HUES6 (cell line): ENCODE results near the gene PXN.

Experiments
- H3K27ac ChIP-seq: 2 replicates; pipeline ENCODE4 v1.7.0; 2013; ENCODE audit warnings: low read depth, mild to moderate bottlenecking, low read length, inconsistent platforms
- H3K27me3 ChIP-seq: 2 replicates; pipeline ENCODE4 v1.6.1; 2013; ENCODE audit warnings: low read length; ENCODE audit not compliant: control insufficient read depth, insufficient read depth
- H3K36me3 ChIP-seq: 2 replicates; pipeline ENCODE4 v1.6.1; 2013; ENCODE audit warnings: low read length; ENCODE audit not compliant: control insufficient read depth, insufficient read depth
- H3K4me1 ChIP-seq: 2 replicates; pipeline ENCODE4 v1.6.1; 2013; ENCODE audit warnings: low read length; ENCODE audit not compliant: control insufficient read depth, insufficient read depth
- H3K4me3 ChIP-seq: 2 replicates; pipeline ENCODE4 v1.5.1; 2013; ENCODE audit warnings: low read depth, low read length
- H3K9ac ChIP-seq: one replicate; pipeline ENCODE4 v1.6.1; 2013; ENCODE audit warnings: mild to moderate bottlenecking, low read length
- H3K9me3 ChIP-seq: 2 replicates; pipeline ENCODE4 v1.6.1; 2013; ENCODE audit warnings: low read depth, low read length; ENCODE audit not compliant: control insufficient read depth, insufficient read depth

Gene PXN

GRCh38 chr12:120222288-120222832, 43.2 kb downstream of the PXN start:
- no peak overlapping the region for H3K9ac ChIP-seq
- H3K27me3 ChIP-seq: no peaks in the 10 kb centered on the region
- no peak overlapping the region for H3K4me3 ChIP-seq
- peaks cover 22% of the 10 kb centered on the region for H3K4me1 ChIP-seq
- no peak overlapping the region for H3K27ac ChIP-seq
- peaks cover 87% of the 10 kb centered on the region for H3K36me3 ChIP-seq
- H3K9me3 ChIP-seq: no peaks in the 10 kb centered on the region

DNA sequence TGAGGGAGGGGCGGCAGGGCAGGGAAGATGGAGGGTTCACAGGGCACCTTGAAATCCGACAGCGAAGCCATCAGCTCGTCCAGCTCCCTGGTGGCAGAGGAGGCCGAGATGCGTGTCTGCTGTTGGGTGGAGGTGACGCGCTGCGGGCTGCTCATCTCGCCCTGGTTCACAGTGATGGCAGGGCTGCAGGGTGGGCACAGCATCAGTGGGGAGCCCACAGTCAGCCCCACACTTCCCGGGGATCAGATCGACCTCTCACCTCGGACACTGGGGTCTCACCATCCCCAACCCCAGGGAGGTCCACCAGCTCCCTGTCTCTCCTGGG, 44.0 kb downstream of the PXN start:
- Histone ChIP-seq H3K4me3 (no peak overlapping the region), H3K4me1 (peaks cover 18% of the 10 kb centered on the region), H3K36me3 (peaks cover 90% of the 10 kb centered on the region), H3K9me3 (no peaks in the 10 kb centered on the region), H3K9ac (no peak overlapping the region), H3K27me3 (no peaks in the 10 kb centered on the region), H3K27ac (no peak overlapping the region; the same call in 1 of the 2 replicates)

DNA sequence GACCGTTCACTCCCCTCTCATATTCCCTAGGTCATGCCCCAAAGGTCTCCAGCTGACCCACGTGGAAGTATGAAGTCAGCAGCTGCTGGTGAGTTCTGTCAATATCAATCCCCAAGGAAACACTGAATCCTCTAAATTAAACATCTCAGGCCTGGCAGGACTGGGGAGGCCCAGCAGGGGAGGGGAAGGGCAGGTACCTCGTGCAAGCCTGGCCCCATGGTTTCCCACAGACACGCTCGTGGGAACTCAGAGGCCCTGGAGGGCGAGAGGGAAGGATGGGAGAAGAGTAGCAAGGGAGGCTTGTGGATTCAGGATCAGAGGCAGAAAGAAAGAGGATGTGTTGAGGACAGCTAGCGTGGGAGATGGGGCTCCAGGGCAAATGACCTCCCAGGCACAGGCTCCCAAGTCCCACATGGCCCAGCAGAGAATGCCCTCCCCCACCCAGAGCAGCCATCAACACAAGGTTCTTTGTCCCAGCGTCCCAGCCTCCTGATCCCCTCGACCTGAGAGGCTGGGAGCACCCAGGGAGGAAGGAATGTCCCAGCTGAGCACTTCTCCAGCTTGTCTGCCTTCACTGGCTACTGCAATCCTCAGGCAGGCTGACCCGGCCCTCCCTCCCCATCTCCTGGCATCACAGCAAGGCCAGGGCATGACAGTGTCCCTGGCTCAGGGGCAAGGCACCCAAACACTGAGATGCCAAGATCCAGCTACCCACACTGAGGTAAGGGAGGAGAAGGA, 44.5 kb downstream of the PXN start:
- H3K9me3 ChIP-seq: no peaks in the 10 kb centered on the region
- H3K36me3 ChIP-seq: peaks cover 90% of the 10 kb centered on the region
- H3K27me3 ChIP-seq: no peaks in the 10 kb centered on the region
- no peak overlapping the region; the same call in 1 of the 2 replicates for H3K27ac ChIP-seq
- no peak overlapping the region for H3K4me3 ChIP-seq
- H3K9ac ChIP-seq: peak overlapping the region; percentile 5
- H3K4me1 ChIP-seq: peaks cover 13% of the 10 kb centered on the region

DNA sequence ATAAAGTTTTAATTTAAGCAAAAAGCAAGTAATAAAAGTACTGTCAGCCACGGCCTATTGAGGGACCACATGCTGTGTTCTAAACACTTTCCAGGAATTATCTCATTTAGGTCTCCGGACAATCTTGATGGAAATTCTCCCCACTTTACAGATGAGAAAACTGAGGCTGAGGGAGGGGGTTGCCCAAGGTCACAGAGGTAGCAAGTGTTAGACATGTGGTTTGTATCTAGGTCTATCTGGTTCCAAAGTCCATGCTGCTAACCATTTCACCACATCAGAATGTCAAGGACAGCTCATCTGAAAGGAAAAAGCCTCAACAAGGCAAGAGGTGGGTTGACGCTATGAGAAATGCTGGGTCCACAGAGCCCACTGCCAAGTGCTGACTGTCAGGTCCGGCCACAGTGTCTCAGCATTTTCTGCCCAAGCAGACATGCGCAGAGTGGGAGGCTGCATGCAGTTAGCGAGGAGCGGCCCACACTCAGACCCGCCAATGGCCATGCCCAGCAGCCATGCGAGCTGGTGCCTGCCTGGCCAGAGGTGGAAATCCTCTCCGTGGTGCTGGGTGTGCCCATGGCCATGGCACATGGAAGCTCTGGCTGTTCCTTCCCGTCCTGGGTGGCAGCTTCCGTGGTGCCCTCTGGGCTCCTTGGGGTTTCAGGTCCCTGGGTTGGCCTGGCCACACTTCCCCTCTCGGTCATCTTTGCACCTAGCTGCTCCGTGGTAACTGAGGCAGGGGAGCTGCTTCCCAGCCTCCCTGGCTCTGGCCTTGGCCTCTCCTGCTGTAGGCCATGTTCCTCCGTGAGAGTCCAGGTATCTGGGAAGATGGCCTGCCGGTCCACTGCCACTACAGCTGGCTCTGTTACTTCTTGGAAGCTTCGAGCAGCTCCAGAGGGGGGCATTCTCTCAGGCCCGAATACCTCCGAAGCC, 46.6 kb downstream of the PXN start:
- H3K36me3 ChIP-seq: peaks cover 92% of the 10 kb centered on the region
- no peak overlapping the region for H3K27ac ChIP-seq
- no peak overlapping the region for H3K9ac ChIP-seq
- H3K27me3 ChIP-seq: no peaks in the 10 kb centered on the region
- H3K4me3 ChIP-seq: no peak overlapping the region
- no peaks in the 10 kb centered on the region; the same call in 1 of the 2 replicates for H3K4me1 ChIP-seq
- H3K9me3 ChIP-seq: no peaks in the 10 kb centered on the region

- no peak overlapping the region for H3K9ac ChIP-seq
- no peak overlapping the region for H3K27ac ChIP-seq
Observed at GRCh38 chr12:120216742-120217605, 48.6 kb downstream of the PXN start.

GRCh38 chr12:120215766-120216735, 49.5 kb downstream of the PXN start:
- H3K4me1 ChIP-seq: no peaks in the 10 kb centered on the region; the same call in 1 of the 2 replicates
- no peak overlapping the region for H3K27ac ChIP-seq
- peaks cover 94% of the 10 kb centered on the region for H3K36me3 ChIP-seq
- no peaks in the 10 kb centered on the region for H3K9me3 ChIP-seq
- H3K27me3 ChIP-seq: no peaks in the 10 kb centered on the region
- H3K4me3 ChIP-seq: no peak overlapping the region
- H3K9ac ChIP-seq: no peak overlapping the region

More at GRCh38 chr12:120216742-120217605, 48.6 kb downstream of the PXN start:
- Histone ChIP-seq H3K36me3 (peaks cover 94% of the 10 kb centered on the region), H3K4me3 (no peak overlapping the region), H3K9me3 (no peaks in the 10 kb centered on the region), H3K27me3 (no peaks in the 10 kb centered on the region), H3K4me1 (no peaks in the 10 kb centered on the region; the same call in 1 of the 2 replicates)

GRCh38 chr12:120215357-120215735, 50.2 kb downstream of the PXN start:
- H3K36me3 ChIP-seq: peaks cover 94% of the 10 kb centered on the region
- H3K9me3 ChIP-seq: no peaks in the 10 kb centered on the region
- H3K9ac ChIP-seq: no peak overlapping the region
- no peak overlapping the region for H3K4me3 ChIP-seq
- H3K27ac ChIP-seq: no peak overlapping the region
- H3K27me3 ChIP-seq: no peaks in the 10 kb centered on the region
- no peaks in the 10 kb centered on the region for H3K4me1 ChIP-seq

- Histone ChIP-seq H3K36me3 (peaks cover 94% of the 10 kb centered on the region), H3K4me3 (no peak overlapping the region), H3K9me3 (no peaks in the 10 kb centered on the region), H3K4me1 (no peaks in the 10 kb centered on the region), H3K27me3 (no peaks in the 10 kb centered on the region), H3K9ac (no peak overlapping the region), H3K27ac (no peak overlapping the region)
Observed at GRCh38 chr12:120214626-120215356, 50.7 kb downstream of the PXN start.

- H3K4me1 ChIP-seq: no peaks in the 10 kb centered on the region
- H3K9ac ChIP-seq: no peak overlapping the region
- H3K4me3 ChIP-seq: no peak overlapping the region
- H3K27ac ChIP-seq: no peak overlapping the region
- H3K27me3 ChIP-seq: no peaks in the 10 kb centered on the region
- peaks cover 86% of the 10 kb centered on the region for H3K36me3 ChIP-seq
- no peaks in the 10 kb centered on the region for H3K9me3 ChIP-seq
Observed at GRCh38 chr12:120213758-120214157, 51.8 kb downstream of the PXN start.
